ENCODE results near the gene STEAP3. TPM values are rescaled to one million over a fixed set of nuclear protein-coding genes. Genes with fewer than 3 reads are reported as not detected.
A peak's percentile ranks its signal among the peaks of the same experiment; 100 is the strongest.

Gene STEAP3
- total RNA-seq, 8 experiments from 2014 or later, result 2.2 to 60.5 (median 3.2) TPM

DNA sequence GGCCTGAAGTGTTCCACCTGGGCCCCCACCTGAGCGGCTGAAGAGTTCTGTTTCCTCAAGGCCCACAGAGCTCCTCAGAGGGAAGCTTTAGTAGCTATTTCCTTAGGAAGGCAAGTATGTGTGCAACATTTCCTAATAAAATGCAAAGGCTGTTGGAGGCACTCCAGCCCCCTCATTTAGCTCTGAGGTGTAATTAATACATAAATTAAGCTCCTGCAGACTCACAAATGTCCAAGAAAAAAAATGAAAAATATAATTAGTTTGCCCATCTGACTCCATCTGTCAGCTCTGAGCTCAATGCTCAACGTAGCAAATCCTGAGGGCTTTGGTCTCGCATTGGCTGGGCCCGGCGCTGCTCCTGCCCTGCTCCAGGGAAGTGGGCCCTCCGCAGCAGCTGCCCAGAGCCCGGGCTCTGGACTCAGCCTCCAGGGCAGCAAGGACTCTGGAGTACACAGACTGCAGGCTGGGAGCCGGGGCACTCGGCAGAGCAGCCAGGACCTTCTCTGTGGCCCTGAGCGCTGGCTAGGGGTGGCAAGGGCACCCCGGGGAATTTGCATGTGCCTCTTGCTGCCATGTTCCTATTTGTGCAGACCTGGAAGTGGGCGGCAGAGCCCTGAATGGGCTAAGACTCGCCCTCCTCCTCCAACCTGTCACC lies 41.7 kb upstream of the STEAP3 start:
- WGBS, 10 experiments, result 20 to 100% (median 74%) methylated on average over 1 to 6 of the region's 13 CpGs; no CpG with 5 or more reads in 2 of the 10 experiments
- in situ Hi-C loops (cut with MboI; ENCODE audit: low pct_unique_long_range_greater_than_20kb in 2 of 9, low sequenced_read_pairs in 9 of 9, unreplicated experiment in 9 of 9), result loop anchor here in 1 of 9 experiments (25.0 kb wide), 2 partner anchors 170 to 295 kb away; no protein-coding TSS in a partner anchor

DNA sequence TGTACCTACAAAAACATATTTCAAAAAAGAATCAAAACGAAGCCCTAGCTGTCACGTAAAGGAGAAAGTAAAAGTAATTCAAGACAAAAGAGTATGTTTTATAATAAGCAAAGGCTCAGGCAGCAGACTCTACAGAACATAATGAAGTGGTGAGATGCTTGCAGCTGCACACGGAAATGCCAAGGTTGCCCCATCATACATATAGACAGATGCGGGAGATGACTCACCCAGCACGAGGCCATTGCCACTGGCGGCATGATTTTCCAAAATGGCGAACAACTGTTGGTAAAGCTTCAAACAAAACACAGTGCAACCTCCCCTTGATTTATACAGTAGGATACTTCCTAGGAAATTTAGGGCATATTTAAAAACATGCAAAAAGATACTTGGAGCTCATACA lies 39.1 kb upstream of the STEAP3 start:
- H3K27ac ChIP-seq, result no peak overlapping the region
- no peak for ATAC-seq (replicated peaks in 6 of 8)
- WGBS, 10 experiments, result 57 to 100% (median 81%) methylated on average over 3 to 7 of the region's 7 CpGs; no CpG with 5 or more reads in 2 of the 10 experiments
- H3K4me3 ChIP-seq, result no peak overlapping the region
- no peaks in the 10 kb centered on the region for H3K4me1 ChIP-seq (replicated peaks in 1 of 2)
- in situ Hi-C loops (cut with MboI; ENCODE audit: low pct_unique_long_range_greater_than_20kb in 2 of 9, low sequenced_read_pairs in 9 of 9, unreplicated experiment in 9 of 9), result loop anchor here in 1 of 9 experiments (25.0 kb wide), 2 partner anchors 172 to 297 kb away; no protein-coding TSS in a partner anchor

More for the DNA sequence above, 41.7 kb upstream of the STEAP3 start:
- no peak for ATAC-seq (replicated peaks in 6 of 8)
- Histone ChIP-seq H3K4me1 (replicated peaks in 1 of 2) (no peaks in the 10 kb centered on the region), H3K4me3 (no peak overlapping the region), H3K27ac (no peak overlapping the region)

DNA sequence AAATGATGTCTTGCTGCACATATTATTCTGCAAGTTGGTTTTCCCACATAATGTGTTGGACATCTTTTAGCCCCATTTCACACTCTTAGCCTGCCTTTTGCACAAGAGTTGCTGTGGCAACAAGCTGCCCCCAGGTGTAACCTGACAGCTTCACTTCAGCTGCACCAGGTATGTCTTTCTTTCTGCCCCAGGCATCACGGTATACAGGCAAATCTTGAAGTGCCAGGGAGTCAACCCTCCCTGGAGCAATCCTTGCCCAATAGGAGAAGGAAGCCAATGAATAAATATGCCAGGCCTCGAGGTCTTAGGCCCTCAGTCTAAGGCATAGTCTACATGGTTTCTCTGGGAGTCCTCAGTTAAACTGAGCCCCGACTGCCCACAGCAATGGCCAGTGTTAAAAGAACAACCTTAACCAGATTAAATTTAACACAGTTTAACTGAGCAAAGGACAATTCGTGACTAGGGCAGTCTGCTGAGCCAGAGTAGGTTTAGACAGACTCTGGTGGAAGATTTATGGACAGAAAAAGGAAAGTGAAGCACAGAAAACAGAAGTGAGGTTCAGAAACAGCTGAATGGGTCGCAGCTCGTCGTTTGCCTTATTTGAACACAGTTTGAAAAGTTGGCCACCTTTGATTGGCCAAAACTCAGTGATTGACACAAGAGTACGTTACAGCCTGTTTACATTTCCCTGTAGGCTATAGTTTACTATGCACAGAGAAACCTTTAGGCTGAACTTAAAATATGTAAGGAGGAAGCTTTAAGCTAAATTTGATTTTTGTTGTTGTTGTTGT lies 33.1 kb upstream of the STEAP3 start:
- no peak for ATAC-seq (replicated peaks in 6 of 8)
- H3K27ac ChIP-seq, result no peak overlapping the region
- in situ Hi-C loops (cut with MboI; ENCODE audit: low pct_unique_long_range_greater_than_20kb in 2 of 9, low sequenced_read_pairs in 9 of 9, unreplicated experiment in 9 of 9), result loop anchor here in 1 of 9 experiments (25.0 kb wide), 2 partner anchors 178 to 303 kb away; no protein-coding TSS in a partner anchor
- WGBS, 10 experiments, result 11 to 88% (median 59%) methylated on average over 3 to 7 of the region's 8 CpGs
- H3K4me1 ChIP-seq (replicated peaks in 1 of 2), result no peaks in the 10 kb centered on the region
- H3K4me3 ChIP-seq, result no peak overlapping the region

DNA sequence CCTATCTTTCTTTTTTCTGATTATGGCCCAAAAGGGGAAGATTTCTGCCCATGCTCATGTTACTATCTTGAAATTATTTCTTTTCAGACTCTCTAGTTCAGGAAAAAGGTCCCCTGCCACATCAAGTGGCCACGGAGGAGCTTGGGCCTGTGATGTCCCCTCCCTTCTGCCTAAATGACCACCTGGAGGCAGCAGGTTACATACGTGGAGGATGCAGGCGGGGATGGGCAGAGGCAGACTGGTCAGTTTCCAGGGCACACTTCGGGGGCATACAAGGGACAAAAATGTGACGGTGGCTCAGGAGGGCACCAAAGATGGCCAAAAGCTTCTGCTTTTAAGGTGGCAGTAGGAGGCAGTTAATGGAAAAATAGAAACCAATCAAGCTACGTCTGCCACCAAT lies 30.7 kb upstream of the STEAP3 start:
- no peak for ATAC-seq (replicated peaks in 6 of 8)
- in situ Hi-C loops (cut with MboI; ENCODE audit: low pct_unique_long_range_greater_than_20kb in 2 of 9, low sequenced_read_pairs in 9 of 9, unreplicated experiment in 9 of 9), result loop anchor here in 1 of 9 experiments (25.0 kb wide), 2 partner anchors 181 to 306 kb away; no protein-coding TSS in a partner anchor
- no peak overlapping the region for H3K4me3 ChIP-seq
- peaks cover 0 to 10% of the 10 kb centered on the region in 2 donors for H3K4me1 ChIP-seq (replicated peaks in 1 of 2)
- WGBS, 10 experiments, result 43 to 96% (median 72%) methylated on average over 3 to 6 of the region's 6 CpGs
- H3K27ac ChIP-seq, result no peak overlapping the region

DNA sequence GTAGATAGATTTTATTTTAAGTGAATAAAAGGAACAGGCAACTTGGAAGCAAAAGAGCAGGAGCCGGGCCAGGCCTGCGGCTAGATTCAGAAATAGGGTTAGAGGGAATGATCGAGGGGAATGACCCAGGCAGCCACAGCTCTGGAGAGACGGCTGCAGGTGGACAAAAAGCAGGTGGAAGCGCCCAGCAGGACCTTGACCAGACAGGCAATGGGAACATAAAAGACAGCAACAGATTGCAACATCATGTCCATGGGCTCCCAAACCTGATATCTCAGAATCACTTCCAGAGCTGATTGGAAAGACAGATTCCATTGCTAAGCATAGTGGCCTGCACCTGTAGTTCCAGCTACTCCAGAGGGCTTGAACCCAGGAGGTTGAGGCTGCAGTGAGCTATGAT lies 28.6 kb upstream of the STEAP3 start:
- in situ Hi-C loops (cut with MboI; ENCODE audit: low pct_unique_long_range_greater_than_20kb in 2 of 9, low sequenced_read_pairs in 9 of 9, unreplicated experiment in 9 of 9), result loop anchor here in 1 of 9 experiments (25.0 kb wide), 2 partner anchors 183 to 308 kb away; no protein-coding TSS in a partner anchor
- 54 to 89% (median 80%) methylated on average over 3 to 5 of the region's 5 CpGs; no CpG with 5 or more reads in 2 of the 10 experiments for WGBS, 10 experiments

DNA sequence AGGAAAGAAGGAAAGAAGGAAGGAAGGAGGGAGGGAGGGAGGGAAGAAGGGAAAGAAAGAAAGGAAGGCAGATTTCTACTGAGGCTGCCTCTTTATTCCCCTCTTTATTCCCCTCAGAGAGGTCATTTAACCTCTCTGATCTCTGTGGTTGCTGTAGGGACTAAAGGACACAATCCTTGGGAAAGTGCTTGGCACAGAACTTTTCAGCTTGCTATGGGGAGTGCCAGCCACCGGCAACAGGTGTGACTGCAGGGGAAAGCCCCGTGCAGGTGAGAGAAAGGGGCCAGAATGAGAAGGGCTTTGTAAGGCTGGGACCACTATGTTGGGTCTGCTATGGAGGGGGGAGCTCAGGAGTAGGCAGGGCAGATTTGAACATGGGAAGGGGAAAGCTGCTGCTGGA lies 27.7 kb upstream of the STEAP3 start:
- no peak overlapping the region for H3K27ac ChIP-seq
- in situ Hi-C loops (cut with MboI; ENCODE audit: low pct_unique_long_range_greater_than_20kb in 2 of 9, low sequenced_read_pairs in 9 of 9, unreplicated experiment in 9 of 9), result loop anchor here in 1 of 9 experiments (25.0 kb wide), 2 partner anchors 184 to 309 kb away; no protein-coding TSS in a partner anchor
- H3K4me1 ChIP-seq (replicated peaks in 1 of 2), result peaks cover 0 to 10% of the 10 kb centered on the region in 2 donors
- H3K4me3 ChIP-seq, result no peak overlapping the region
- WGBS, 10 experiments, result 0 to 40% (median 8%) methylated on average over 1 to 2 of the region's 2 CpGs; no CpG with 5 or more reads in 6 of the 10 experiments
- no peak for ATAC-seq (replicated peaks in 6 of 8)

More for the DNA sequence above, 28.6 kb upstream of the STEAP3 start:
- ATAC-seq (replicated peaks in 6 of 8), result no peak
- Histone ChIP-seq H3K4me3 (no peak overlapping the region), H3K27ac (no peak overlapping the region), H3K4me1 (replicated peaks in 1 of 2) (peaks cover 0 to 10% of the 10 kb centered on the region in 2 donors)

DNA sequence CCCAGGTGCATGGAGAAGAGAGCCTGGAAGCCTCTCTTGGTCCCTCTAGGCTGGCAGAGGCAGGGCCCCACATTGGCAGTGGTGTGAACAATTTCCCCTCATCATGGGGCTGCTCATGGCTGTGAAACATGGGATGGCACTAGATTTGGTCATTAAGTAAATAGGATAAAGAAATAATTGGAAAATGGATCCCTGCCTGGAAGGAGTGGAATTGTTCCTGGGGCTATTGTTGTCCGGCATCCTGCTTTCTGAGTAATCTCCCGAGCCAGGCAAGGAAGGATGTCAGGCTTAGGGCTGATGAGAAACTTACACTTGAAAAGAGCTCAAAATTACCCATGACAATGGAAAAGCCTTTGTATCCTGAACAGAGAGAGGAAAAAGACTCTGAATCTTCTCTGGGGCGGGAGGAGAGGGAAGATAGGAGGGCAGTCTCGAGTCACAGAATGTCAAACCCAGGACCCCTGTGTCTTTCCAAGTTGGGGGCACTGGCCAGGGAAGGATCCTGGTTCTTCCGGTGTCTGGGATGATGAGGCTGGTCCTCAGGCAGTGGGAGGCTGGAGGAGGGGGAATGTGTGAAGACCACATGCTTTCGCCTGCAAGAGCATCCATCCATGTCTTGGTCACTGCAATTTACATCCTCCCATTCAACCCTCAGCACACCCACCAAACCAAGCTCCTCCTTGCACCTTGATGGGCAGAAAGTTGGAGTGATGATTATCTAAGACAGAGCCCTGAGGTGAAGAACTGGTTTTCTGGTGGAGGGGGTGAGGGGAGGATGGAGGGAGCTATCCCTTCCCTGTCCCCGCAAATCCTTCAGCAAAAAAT lies 27.1 kb upstream of the STEAP3 start:
- Histone ChIP-seq H3K27ac (no peak overlapping the region), H3K4me3 (no peak overlapping the region), H3K4me1 (replicated peaks in 1 of 2) (peaks cover 0 to 10% of the 10 kb centered on the region in 2 donors)
- ATAC-seq (replicated peaks in 6 of 8), result peak in 1 of 8 experiments; percentile 28
- in situ Hi-C loops (cut with MboI; ENCODE audit: low pct_unique_long_range_greater_than_20kb in 2 of 9, low sequenced_read_pairs in 9 of 9, unreplicated experiment in 9 of 9), result loop anchor here in 1 of 9 experiments (25.0 kb wide), 2 partner anchors 184 to 309 kb away; no protein-coding TSS in a partner anchor
- WGBS, 10 experiments, result 0 to 37% (median 24%) methylated on average over 1 to 5 of the region's 7 CpGs; no CpG with 5 or more reads in 2 of the 10 experiments

DNA sequence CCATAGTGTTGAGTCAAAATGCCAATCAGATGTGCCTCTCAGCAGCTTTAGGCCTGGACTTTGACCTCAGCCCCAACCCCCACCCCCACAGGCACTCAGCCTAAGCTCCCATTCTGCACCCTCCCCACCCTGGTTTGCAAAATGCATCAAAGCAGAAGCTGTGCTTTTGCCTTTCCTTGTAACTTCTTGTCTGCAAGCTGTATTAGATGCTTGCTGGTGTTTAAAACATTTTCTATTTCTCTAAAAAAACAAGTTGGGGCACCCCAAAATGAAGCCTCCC lies 26.6 kb upstream of the STEAP3 start:
- in situ Hi-C loops (cut with MboI; ENCODE audit: low pct_unique_long_range_greater_than_20kb in 2 of 9, low sequenced_read_pairs in 9 of 9, unreplicated experiment in 9 of 9), result loop anchor here in 1 of 9 experiments (25.0 kb wide), 2 partner anchors 185 to 310 kb away; no protein-coding TSS in a partner anchor

DNA sequence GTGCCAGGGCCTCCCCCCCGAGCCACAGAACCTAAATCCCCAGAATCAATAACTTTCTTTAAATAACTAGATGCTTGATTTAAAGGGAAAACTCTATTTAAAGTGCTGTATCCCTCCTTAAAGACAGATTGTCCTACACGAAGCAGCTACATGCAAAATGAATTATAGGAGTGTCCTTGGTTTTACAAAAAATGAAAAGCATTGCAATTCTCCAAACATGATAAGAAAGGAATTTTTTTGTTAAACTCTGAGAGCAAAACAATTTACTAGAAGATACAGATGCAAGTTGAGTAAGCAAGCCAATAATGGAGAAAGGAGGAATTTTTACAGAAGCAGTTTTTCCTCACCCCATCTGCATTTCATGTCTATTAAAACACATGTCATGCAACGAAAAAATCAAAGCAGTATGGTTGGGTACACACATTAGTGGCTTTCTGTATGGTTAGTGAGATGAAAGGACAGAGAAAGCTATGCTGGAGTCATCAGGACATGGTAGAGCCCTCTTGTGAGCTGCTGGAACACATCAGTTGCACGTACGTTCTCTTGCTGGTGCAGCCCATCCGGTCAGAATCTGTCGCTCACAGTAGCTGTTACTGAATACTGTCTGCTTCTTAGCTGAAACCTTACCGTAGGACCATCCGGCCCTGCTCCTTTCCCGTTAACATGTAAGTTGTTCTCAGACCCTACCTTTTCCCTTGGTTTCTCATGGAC lies 25.9 kb upstream of the STEAP3 start:
- peak in 2 of 8 experiments; percentile 25 to 40 for ATAC-seq (replicated peaks in 6 of 8)
- Histone ChIP-seq H3K4me3 (no peak overlapping the region), H3K27ac (no peak overlapping the region), H3K4me1 (replicated peaks in 1 of 2) (peaks cover 0 to 10% of the 10 kb centered on the region in 2 donors)
- WGBS, 10 experiments, result 6 to 75% (median 60%) methylated on average over 2 to 10 of the region's 10 CpGs; no CpG with 5 or more reads in 1 of the 10 experiments
- in situ Hi-C loops (cut with MboI; ENCODE audit: low pct_unique_long_range_greater_than_20kb in 2 of 9, low sequenced_read_pairs in 9 of 9, unreplicated experiment in 9 of 9), result loop anchor here in 1 of 9 experiments (25.0 kb wide), 2 partner anchors 185 to 310 kb away; no protein-coding TSS in a partner anchor

More for the DNA sequence above, 26.6 kb upstream of the STEAP3 start:
- peak in 1 of 8 experiments; percentile 53 for ATAC-seq (replicated peaks in 6 of 8)
- Histone ChIP-seq H3K27ac (no peak overlapping the region), H3K4me1 (replicated peaks in 1 of 2) (peaks cover 0 to 10% of the 10 kb centered on the region in 2 donors), H3K4me3 (no peak overlapping the region)

DNA sequence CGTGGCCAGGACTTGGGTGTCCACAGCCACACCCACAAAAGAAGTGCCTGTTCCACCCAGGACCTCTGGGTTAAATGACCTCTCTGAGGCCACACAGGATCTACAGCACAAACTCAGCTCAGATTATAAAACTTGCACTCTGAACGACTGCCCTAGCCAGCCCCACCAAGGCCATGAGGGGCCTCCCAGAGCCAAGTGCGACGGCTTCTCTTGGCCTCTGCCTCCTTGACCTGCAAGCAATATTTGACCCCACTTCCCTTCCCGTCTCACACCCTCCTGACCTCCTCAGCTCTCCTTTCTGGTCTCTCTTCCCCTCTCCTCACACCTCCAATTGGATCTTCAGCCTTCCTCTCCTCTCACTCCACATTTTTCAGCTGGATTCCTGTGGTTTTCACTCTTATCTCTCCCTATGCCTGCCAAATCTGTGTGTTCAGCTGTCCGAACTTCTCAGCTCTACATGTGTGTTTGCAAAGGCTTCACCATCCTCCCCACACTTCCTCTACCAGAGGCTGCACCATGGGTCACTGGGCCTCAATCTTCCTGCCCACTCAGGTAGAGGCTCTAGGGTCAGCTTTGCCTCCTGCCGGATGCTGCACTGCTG lies 25.3 kb upstream of the STEAP3 start:
- in situ Hi-C loops (cut with MboI; ENCODE audit: low pct_unique_long_range_greater_than_20kb in 2 of 9, low sequenced_read_pairs in 9 of 9, unreplicated experiment in 9 of 9), result loop anchor here in 1 of 9 experiments (25.0 kb wide), 2 partner anchors 186 to 311 kb away; no protein-coding TSS in a partner anchor
- H3K4me3 ChIP-seq, result no peak overlapping the region
- no peak overlapping the region for H3K27ac ChIP-seq
- ATAC-seq (replicated peaks in 6 of 8), result peak in 1 of 8 experiments; percentile 24
- H3K4me1 ChIP-seq (replicated peaks in 1 of 2), result peaks cover 0 to 10% of the 10 kb centered on the region in 2 donors
- 70 to 88% (median 78%) methylated on average over 2 to 6 of the region's 7 CpGs; no CpG with 5 or more reads in 3 of the 10 experiments for WGBS, 10 experiments

DNA sequence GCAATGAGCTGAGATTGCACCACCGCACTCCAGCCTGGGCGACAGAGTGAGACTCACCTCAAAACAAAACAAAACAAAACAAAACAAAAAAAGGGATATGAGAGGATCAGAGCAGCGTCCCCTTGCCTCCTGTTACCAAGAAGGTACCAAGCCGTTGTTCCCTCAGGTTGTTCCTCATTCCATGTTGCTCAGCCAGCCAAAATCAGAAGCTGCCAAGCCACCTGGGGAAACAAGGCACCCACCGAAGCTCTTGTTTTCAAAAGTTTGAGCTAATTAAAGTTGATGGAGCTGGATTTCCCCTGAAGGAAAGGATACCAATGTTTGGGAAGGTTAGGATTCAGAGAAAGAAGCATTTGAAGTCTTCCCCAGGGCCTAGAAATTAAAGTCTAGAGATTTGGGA lies 21.8 kb upstream of the STEAP3 start:
- in situ Hi-C loops (cut with MboI; ENCODE audit: low pct_unique_long_range_greater_than_20kb in 2 of 9, low sequenced_read_pairs in 9 of 9, unreplicated experiment in 9 of 9), result no loop called here
- no peak for ATAC-seq (replicated peaks in 6 of 8)
- Histone ChIP-seq H3K4me1 (replicated peaks in 1 of 2) (peaks cover 0 to 3% of the 10 kb centered on the region in 2 donors), H3K27ac (no peak overlapping the region), H3K4me3 (no peak overlapping the region)
- WGBS, 10 experiments, result 25 to 90% (median 70%) methylated on average over 1 to 3 of the region's 5 CpGs; no CpG with 5 or more reads in 2 of the 10 experiments

All from motor neuron (in vitro differentiated cells).